OCI-LY1 (cell line): ENCODE measurements around the gene AMELX.

Source experiments
- H2AFZ ChIP-seq: fragments of 200-600 bp; sonication (generic), shearing (Covaris generic); 2 replicates; pipeline ENCODE4 v1.6.0; 2014; ENCODE audit warnings: antibody characterized with exemption, mild to moderate bottlenecking, low read length
- H3F3A ChIP-seq: fragments of 200-600 bp; sonication (generic), shearing (Covaris generic); 2 replicates; pipeline ENCODE4 v1.6.0; 2014; ENCODE audit warnings: mild to moderate bottlenecking, antibody characterized with exemption, low read length, moderate library complexity; ENCODE audit not compliant: insufficient read depth
- H3K27ac ChIP-seq: fragments of 200-600 bp; sonication (generic); 2 replicates; pipeline ENCODE4 v1.5.1; 2014; ENCODE audit warnings: low read length, mixed run types, mild to moderate bottlenecking, low read depth; ENCODE audit not compliant: poor library complexity, severe bottlenecking
- H3K27me3 ChIP-seq: fragments of 200-600 bp; sonication (generic); 2 replicates; pipeline ENCODE4 v1.6.0; 2014; ENCODE audit warnings: antibody characterized with exemption, mild to moderate bottlenecking, low read length, moderate library complexity; ENCODE audit not compliant: insufficient read depth
- H3K36me3 ChIP-seq: fragments of 200-600 bp; sonication (generic); 2 replicates; pipeline ENCODE4 v1.6.1; 2014; ENCODE audit warnings: mild to moderate bottlenecking, antibody characterized with exemption, low read length, moderate library complexity, mixed read lengths; ENCODE audit not compliant: insufficient read depth
- H3K4me1 ChIP-seq: fragments of 200-600 bp; sonication (generic); 2 replicates; pipeline ENCODE4 v1.5.1; 2014; ENCODE audit warnings: mild to moderate bottlenecking, low read length, moderate library complexity; ENCODE audit not compliant: insufficient read depth, severe bottlenecking
- H3K4me2 ChIP-seq: fragments of 200-600 bp; sonication (generic), shearing (Covaris generic); 2 replicates; pipeline ENCODE4 v1.6.1; 2014; ENCODE audit warnings: low read length
- H3K4me3 ChIP-seq: fragments of 200-600 bp; sonication (generic); 2 replicates; pipeline ENCODE4 v1.5.1; 2014; ENCODE audit warnings: low read length, low read depth, mild to moderate bottlenecking, mixed read lengths; ENCODE audit not compliant: poor library complexity, severe bottlenecking
- H3K79me2 ChIP-seq: fragments of 200-600 bp; shearing (Covaris generic); 2 replicates; pipeline ENCODE4 v1.6.1; 2016; ENCODE audit warnings: mixed run types, low read length, mixed read lengths; ENCODE audit not compliant: insufficient read depth
- H3K9ac ChIP-seq: fragments of 200-600 bp; sonication (generic), shearing (Covaris generic); 2 replicates; pipeline ENCODE4 v1.6.1; 2014; ENCODE audit warnings: mild to moderate bottlenecking, low read length, mixed read lengths
- H3K9me2 ChIP-seq: fragments of 200-600 bp; sonication (generic), shearing (Covaris generic); 2 replicates; pipeline ENCODE4 v1.6.1; 2014; ENCODE audit warnings: low read depth, mild to moderate bottlenecking, low read length, mixed read lengths
- H3K9me3 ChIP-seq: fragments of 200-600 bp; shearing (Covaris generic); 2 replicates; pipeline ENCODE4 v1.6.1; 2014; ENCODE audit warnings: low read length, mixed read lengths
- H4K20me1 ChIP-seq: fragments of 200-600 bp; sonication (generic), shearing (Covaris generic); 2 replicates; pipeline ENCODE4 v1.6.0; 2016; ENCODE audit warnings: mild to moderate bottlenecking, low read length; ENCODE audit not compliant: insufficient read depth
- EZH2 ChIP-seq: fragments of 200-600 bp; sonication (generic), shearing (Covaris generic); IDR thresholded peaks from 2 replicates; pipeline ENCODE4 v1.8.0; 2017; ENCODE audit warnings: borderline replicate concordance, mixed run types, mild to moderate bottlenecking, antibody characterized with exemption, low read length, moderate library complexity, mixed read lengths
- TF ChIP-seq, protein P1 (sequence below): fragments of 200-600 bp; sonication (generic), shearing (Covaris generic); IDR thresholded peaks from 2 replicates; pipeline ENCODE4 v1.5.1; 2017; ENCODE audit warnings: mild to moderate bottlenecking, antibody characterized with exemption, low read length, moderate library complexity, mixed read lengths

AMELX gene

DNA sequence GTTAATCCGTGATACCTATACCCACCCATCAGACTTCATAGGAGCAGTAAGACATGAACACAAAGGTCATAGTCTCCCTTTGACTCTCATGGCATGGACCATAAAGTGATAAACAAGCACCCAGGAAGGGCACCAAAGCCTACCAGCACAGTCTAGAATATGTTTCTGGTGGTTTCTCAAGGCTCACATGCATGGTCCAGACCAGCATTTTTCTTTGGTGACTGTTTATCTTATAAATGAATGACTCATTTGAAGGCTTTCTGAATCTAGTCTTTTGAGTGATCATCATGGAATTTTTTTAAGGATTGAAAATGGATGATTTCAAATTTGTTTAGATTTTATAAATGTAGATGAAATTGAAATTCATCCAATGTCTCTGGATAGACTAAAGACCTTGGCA, 32.0 kb upstream of the AMELX start:
- Histone ChIP-seq H3K4me2 (no peak overlapping the region), H2AFZ (no peak overlapping the region), H3K4me3 (no peak overlapping the region), H3K4me1 (no peaks in the 10 kb centered on the region), H3K27ac (no peak overlapping the region), H3K27me3 (no peaks in the 10 kb centered on the region), H3K9me3 (no peaks in the 10 kb centered on the region), H3K9ac (no peak overlapping the region), H4K20me1 (no peaks in the 10 kb centered on the region), H3K9me2 (no peaks in the 10 kb centered on the region), H3K36me3 (no peaks in the 10 kb centered on the region), H3K79me2 (no peaks in the 10 kb centered on the region), H3F3A (no peaks in the 10 kb centered on the region)
- TF ChIP-seq EZH2 = no peak
- TF ChIP-seq, protein P1, sequence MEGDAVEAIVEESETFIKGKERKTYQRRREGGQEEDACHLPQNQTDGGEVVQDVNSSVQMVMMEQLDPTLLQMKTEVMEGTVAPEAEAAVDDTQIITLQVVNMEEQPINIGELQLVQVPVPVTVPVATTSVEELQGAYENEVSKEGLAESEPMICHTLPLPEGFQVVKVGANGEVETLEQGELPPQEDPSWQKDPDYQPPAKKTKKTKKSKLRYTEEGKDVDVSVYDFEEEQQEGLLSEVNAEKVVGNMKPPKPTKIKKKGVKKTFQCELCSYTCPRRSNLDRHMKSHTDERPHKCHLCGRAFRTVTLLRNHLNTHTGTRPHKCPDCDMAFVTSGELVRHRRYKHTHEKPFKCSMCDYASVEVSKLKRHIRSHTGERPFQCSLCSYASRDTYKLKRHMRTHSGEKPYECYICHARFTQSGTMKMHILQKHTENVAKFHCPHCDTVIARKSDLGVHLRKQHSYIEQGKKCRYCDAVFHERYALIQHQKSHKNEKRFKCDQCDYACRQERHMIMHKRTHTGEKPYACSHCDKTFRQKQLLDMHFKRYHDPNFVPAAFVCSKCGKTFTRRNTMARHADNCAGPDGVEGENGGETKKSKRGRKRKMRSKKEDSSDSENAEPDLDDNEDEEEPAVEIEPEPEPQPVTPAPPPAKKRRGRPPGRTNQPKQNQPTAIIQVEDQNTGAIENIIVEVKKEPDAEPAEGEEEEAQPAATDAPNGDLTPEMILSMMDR = no peak

- Histone ChIP-seq H3K9me3 (no peaks in the 10 kb centered on the region), H3K4me1 (no peaks in the 10 kb centered on the region), H3K79me2 (no peaks in the 10 kb centered on the region), H3K36me3 (no peaks in the 10 kb centered on the region), H3K9ac (no peak overlapping the region), H4K20me1 (no peaks in the 10 kb centered on the region), H3K27ac (no peak overlapping the region), H3K9me2 (no peaks in the 10 kb centered on the region), H3F3A (no peaks in the 10 kb centered on the region), H3K27me3 (no peaks in the 10 kb centered on the region), H3K4me3 (no peak overlapping the region), H3K4me2 (no peak overlapping the region), H2AFZ (no peak overlapping the region)
- TF ChIP-seq, protein P1 = no peak
- no peak for TF ChIP-seq EZH2
Observed at GRCh38 chrX:11264925-11265324, 28.3 kb upstream of the AMELX start.

DNA sequence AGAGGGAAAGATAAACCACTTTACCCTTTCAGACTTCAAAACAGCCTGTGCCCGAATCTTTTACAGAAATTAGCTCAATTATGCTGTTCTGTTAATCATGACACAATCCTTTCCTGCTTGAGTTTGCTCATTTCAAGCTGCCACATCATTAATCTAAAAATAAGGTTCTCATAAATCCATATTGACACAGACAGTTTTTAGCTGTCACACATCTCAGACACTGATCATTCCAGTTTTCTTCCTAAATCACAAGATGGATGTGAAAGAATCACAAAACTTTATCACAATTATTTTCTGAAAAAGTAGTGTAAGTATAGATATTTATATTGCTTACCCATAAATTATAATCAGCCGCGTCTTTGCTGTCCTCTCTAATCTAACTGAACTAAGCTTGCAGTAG, 27.9 kb upstream of the AMELX start:
- Histone ChIP-seq H3K9me2 (no peaks in the 10 kb centered on the region), H3K36me3 (no peaks in the 10 kb centered on the region), H4K20me1 (no peaks in the 10 kb centered on the region), H3F3A (no peaks in the 10 kb centered on the region), H2AFZ (no peak overlapping the region), H3K9me3 (no peaks in the 10 kb centered on the region), H3K4me1 (no peaks in the 10 kb centered on the region), H3K4me3 (no peak overlapping the region), H3K9ac (no peak overlapping the region), H3K27ac (no peak overlapping the region), H3K4me2 (no peak overlapping the region), H3K79me2 (no peaks in the 10 kb centered on the region), H3K27me3 (no peaks in the 10 kb centered on the region)
- TF ChIP-seq, protein P1 = no peak
- no peak for TF ChIP-seq EZH2
